ENCODE data around the gene SBNO1.
"Not testable (repeated sequence)": the region's sequence is repeated elsewhere in the genome, so short reads cannot be mapped to it uniquely, and the experiment has no call there.

SBNO1 gene

GRCh38 chr12:123358035-123358434, 6.6 kb downstream of the SBNO1 start:
- Mint-ChIP-seq H3K4me1 (peaks cover 18% of the 10 kb centered on the region), H3K9me3 (no peaks in the 10 kb centered on the region), H3K36me3 (ENCODE audit: insufficient read depth) (peaks cover 11% of the 10 kb centered on the region), H3K27ac (ENCODE audit: low read depth) (no peak overlapping the region), H3K4me3 (no peak overlapping the region), H3K27me3 (no peaks in the 10 kb centered on the region)
- ATAC-seq (replicated peaks; ENCODE audit: extremely low read depth, poor library complexity, severe bottlenecking) (no peak), DNase-seq (ENCODE audit: low spot score in 2 of 2) (no peak)

DNA sequence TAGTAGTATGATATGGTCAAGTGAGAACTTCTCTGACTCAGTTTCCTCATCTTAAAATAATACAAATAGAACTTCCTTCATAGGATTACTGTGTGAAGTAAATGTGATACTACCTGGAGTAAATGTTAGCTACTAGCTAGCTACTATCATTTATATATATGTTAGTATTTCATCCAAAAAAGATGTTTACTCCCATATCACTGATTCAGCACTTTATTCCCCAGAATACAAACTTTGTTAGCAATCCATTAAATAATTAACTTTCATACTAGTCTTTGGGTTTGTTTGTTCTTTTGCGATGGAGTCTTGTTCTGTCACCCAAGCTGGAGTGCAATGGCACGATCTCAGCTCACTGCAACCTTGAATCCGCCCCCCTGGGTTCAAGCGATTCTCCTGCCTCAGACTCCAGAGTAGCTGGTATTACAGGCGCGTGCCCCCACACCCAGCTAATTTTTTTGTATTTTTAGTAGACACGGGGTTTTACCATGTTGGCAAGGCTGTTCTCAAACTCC, 8.4 kb downstream of the SBNO1 start:
- ATAC-seq (replicated peaks; ENCODE audit: extremely low read depth, poor library complexity, severe bottlenecking), result no peak
- peaks cover 33% of the 10 kb centered on the region for H3K4me1 Mint-ChIP-seq
- peaks cover 11% of the 10 kb centered on the region for H3K36me3 Mint-ChIP-seq (ENCODE audit: insufficient read depth)
- DNase-seq (ENCODE audit: low spot score in 2 of 2), result no peak
- no peak overlapping the region for H3K4me3 Mint-ChIP-seq
- no peak overlapping the region for H3K27ac Mint-ChIP-seq (ENCODE audit: low read depth)
- no peaks in the 10 kb centered on the region for H3K27me3 Mint-ChIP-seq
- H3K9me3 Mint-ChIP-seq, result no peaks in the 10 kb centered on the region

DNA sequence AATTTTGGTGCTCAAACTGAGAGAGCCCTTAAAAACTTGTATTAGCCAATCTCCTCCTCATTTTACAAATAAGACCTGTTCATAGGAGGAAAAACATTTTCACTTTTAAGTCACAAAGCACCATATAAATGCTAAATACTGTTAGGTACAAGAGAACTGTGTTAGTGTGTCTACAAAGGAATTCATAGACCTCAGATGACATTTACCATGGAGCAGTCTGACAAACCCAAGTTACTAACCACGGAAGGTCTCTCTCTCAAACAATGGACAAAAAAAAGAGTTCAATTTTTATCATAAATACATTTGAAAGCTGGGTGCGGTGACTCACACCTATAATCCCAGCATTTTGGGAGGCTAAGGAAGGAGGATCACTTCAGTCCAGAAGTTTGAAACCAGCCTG, 10.0 kb downstream of the SBNO1 start:
- H3K4me1 Mint-ChIP-seq, result peaks cover 43% of the 10 kb centered on the region

DNA sequence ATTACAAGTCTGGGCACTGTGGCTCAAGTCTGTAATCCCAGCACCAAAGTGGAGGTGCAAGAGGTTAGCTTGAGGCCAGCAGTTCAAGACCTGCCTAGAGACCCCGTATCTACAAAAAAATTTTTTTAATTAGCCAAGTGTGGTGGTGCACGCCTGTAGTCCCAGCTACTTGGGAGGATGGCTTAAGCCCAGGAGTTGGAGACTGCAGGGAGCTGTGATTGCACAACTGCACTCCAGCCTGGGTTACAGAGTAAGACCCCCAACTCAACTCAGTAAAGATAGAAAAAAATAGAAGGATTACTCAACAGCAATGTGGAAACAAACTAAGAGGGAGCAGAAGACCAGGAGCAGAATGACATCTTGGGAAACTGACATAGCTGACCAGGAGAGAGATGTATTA, 13.3 kb downstream of the SBNO1 start:
- H3K27ac Mint-ChIP-seq (ENCODE audit: low read depth), result no peak overlapping the region
- no peaks in the 10 kb centered on the region for H3K9me3 Mint-ChIP-seq
- ATAC-seq (replicated peaks; ENCODE audit: extremely low read depth, poor library complexity, severe bottlenecking) (no peak), DNase-seq (ENCODE audit: low spot score in 2 of 2) (no peak)
- peaks cover 43% of the 10 kb centered on the region for H3K4me1 Mint-ChIP-seq
- peaks cover 31% of the 10 kb centered on the region for H3K36me3 Mint-ChIP-seq (ENCODE audit: insufficient read depth)
- no peak overlapping the region for H3K4me3 Mint-ChIP-seq
- H3K27me3 Mint-ChIP-seq, result no peaks in the 10 kb centered on the region

More for the DNA sequence above, 10.0 kb downstream of the SBNO1 start:
- H3K27ac Mint-ChIP-seq (ENCODE audit: low read depth), result no peak overlapping the region
- H3K9me3 Mint-ChIP-seq, result no peaks in the 10 kb centered on the region
- no peak for DNase-seq (ENCODE audit: low spot score in 2 of 2)
- H3K27me3 Mint-ChIP-seq, result no peaks in the 10 kb centered on the region
- H3K36me3 Mint-ChIP-seq (ENCODE audit: insufficient read depth), result peaks cover 14% of the 10 kb centered on the region
- no peak for ATAC-seq (replicated peaks; ENCODE audit: extremely low read depth, poor library complexity, severe bottlenecking)
- no peak overlapping the region for H3K4me3 Mint-ChIP-seq

- Mint-ChIP-seq H3K4me1 (peaks cover 17% of the 10 kb centered on the region), H3K36me3 (ENCODE audit: insufficient read depth) (peaks cover 67% of the 10 kb centered on the region), H3K4me3 (no peak overlapping the region), H3K27me3 (no peaks in the 10 kb centered on the region), H3K27ac (ENCODE audit: low read depth) (no peak overlapping the region), H3K9me3 (no peaks in the 10 kb centered on the region)
- ATAC-seq (replicated peaks; ENCODE audit: extremely low read depth, poor library complexity, severe bottlenecking), result no peak
- DNase-seq (ENCODE audit: low spot score in 2 of 2), result no peak
Observed at GRCh38 chr12:123346946-123347345, 17.7 kb downstream of the SBNO1 start.

DNA sequence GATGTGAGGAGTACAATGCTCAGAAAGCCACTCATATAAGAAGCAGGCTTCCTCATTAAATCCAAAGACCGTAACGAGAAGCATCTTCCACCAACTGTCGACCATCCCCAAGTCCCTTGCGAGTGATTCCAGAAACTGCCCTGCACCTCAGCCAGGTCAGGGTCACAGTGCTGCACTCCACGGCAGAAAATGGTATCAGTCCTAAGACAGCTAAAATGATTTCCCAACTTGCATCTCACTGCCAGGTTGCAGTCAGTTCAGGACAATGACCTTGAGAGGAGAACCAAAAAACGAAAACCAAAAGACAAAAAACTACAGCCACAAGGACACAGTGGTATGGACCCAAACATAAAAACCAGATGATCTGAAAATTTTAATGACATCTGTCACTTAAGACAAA, 20.6 kb downstream of the SBNO1 start:
- Mint-ChIP-seq H3K36me3 (ENCODE audit: insufficient read depth) (peaks cover 70% of the 10 kb centered on the region), H3K27ac (ENCODE audit: low read depth) (no peak overlapping the region), H3K4me1 (peaks cover 10% of the 10 kb centered on the region), H3K4me3 (no peak overlapping the region), H3K27me3 (no peaks in the 10 kb centered on the region), H3K9me3 (no peaks in the 10 kb centered on the region)
- no peak for ATAC-seq (replicated peaks; ENCODE audit: extremely low read depth, poor library complexity, severe bottlenecking)
- DNase-seq (ENCODE audit: low spot score in 2 of 2), result no peak

- ATAC-seq (replicated peaks; ENCODE audit: extremely low read depth, poor library complexity, severe bottlenecking) (no peak), DNase-seq (ENCODE audit: low spot score in 2 of 2) (no peak)
- Mint-ChIP-seq H3K36me3 (ENCODE audit: insufficient read depth) (peaks cover 51% of the 10 kb centered on the region), H3K9me3 (no peaks in the 10 kb centered on the region), H3K27me3 (no peaks in the 10 kb centered on the region), H3K4me1 (peaks cover 19% of the 10 kb centered on the region), H3K4me3 (no peak overlapping the region), H3K27ac (ENCODE audit: low read depth) (peak overlapping the region; percentile 46)
Observed at GRCh38 chr12:123337070-123337469, 27.6 kb downstream of the SBNO1 start.

DNA sequence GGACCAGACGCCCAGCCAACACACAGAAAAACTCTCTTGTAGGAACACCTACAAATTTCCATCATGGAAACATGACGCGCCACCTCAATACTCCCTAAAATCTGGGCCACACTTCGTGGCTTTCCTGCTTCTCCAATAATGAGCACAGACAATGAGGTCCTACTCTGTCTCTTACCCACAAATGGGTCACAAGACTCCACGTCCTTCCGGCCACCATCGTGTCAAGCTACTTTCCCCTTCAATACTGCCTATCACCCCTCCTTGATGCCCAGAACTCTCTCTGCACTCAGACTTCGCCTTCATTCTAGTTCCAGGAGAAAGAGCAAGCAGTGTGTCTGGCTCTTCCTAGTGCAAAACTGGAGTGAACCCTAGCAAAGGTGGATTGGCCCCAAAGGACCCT, 28.1 kb downstream of the SBNO1 start:
- Mint-ChIP-seq H3K36me3 (ENCODE audit: insufficient read depth) (peaks cover 54% of the 10 kb centered on the region), H3K4me3 (no peak overlapping the region), H3K27me3 (no peaks in the 10 kb centered on the region), H3K9me3 (no peaks in the 10 kb centered on the region), H3K4me1 (peaks cover 19% of the 10 kb centered on the region), H3K27ac (ENCODE audit: low read depth) (peak overlapping the region; percentile 46)
- ATAC-seq (replicated peaks; ENCODE audit: extremely low read depth, poor library complexity, severe bottlenecking) (no peak), DNase-seq (ENCODE audit: low spot score in 2 of 2) (no peak)

- Mint-ChIP-seq H3K36me3 (ENCODE audit: insufficient read depth) (peaks cover 57% of the 10 kb centered on the region), H3K27ac (ENCODE audit: low read depth) (no peak overlapping the region), H3K4me1 (peaks cover 19% of the 10 kb centered on the region), H3K27me3 (no peaks in the 10 kb centered on the region), H3K4me3 (no peak overlapping the region), H3K9me3 (no peaks in the 10 kb centered on the region)
- DNase-seq (ENCODE audit: low spot score in 2 of 2) (no peak), ATAC-seq (replicated peaks; ENCODE audit: extremely low read depth, poor library complexity, severe bottlenecking) (no peak)
Observed at GRCh38 chr12:123335490-123335889, 29.2 kb downstream of the SBNO1 start.

GRCh38 chr12:123329799-123330198, 34.8 kb downstream of the SBNO1 start:
- H3K36me3 Mint-ChIP-seq (ENCODE audit: insufficient read depth), result peaks cover 73% of the 10 kb centered on the region

GRCh38 chr12:123319826-123320225, 44.8 kb downstream of the SBNO1 start:
- DNase-seq (ENCODE audit: low spot score in 2 of 2), result no peak
- no peak for ATAC-seq (replicated peaks; ENCODE audit: extremely low read depth, poor library complexity, severe bottlenecking)
- Mint-ChIP-seq H3K4me3 (no peak overlapping the region), H3K9me3 (no peaks in the 10 kb centered on the region), H3K27me3 (no peaks in the 10 kb centered on the region), H3K4me1 (no peaks in the 10 kb centered on the region), H3K36me3 (ENCODE audit: insufficient read depth) (peaks cover 79% of the 10 kb centered on the region), H3K27ac (ENCODE audit: low read depth) (no peak overlapping the region)

More at GRCh38 chr12:123329799-123330198, 34.8 kb downstream of the SBNO1 start:
- no peaks in the 10 kb centered on the region for H3K27me3 Mint-ChIP-seq
- no peaks in the 10 kb centered on the region for H3K9me3 Mint-ChIP-seq
- no peak for ATAC-seq (replicated peaks; ENCODE audit: extremely low read depth, poor library complexity, severe bottlenecking)
- no peak overlapping the region for H3K27ac Mint-ChIP-seq (ENCODE audit: low read depth)
- no peak for DNase-seq (ENCODE audit: low spot score in 2 of 2)
- H3K4me3 Mint-ChIP-seq, result no peak overlapping the region
- no peaks in the 10 kb centered on the region for H3K4me1 Mint-ChIP-seq

DNA sequence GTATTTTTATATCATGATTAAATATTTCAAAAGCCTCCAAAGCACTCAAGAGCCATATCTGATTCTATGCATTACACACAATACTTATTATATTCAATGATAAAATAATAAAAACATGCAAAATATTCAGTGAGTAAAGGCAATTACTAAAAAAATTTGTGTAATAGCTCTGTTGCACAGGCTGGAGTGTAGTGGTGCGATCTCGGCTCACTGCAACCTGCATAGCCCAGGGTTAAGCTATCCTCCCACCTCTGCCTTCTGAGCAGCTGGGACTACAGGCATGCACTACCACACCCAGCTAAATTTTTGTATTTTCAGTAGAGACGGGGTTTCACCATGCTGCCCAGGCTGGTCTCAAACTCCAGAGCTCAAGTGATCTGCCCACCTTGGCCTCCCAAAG, 45.4 kb downstream of the SBNO1 start:
- Mint-ChIP-seq H3K27ac (ENCODE audit: low read depth) (peak overlapping the region; percentile 67), H3K4me3 (no peak overlapping the region), H3K36me3 (ENCODE audit: insufficient read depth) (peaks cover 78% of the 10 kb centered on the region), H3K27me3 (no peaks in the 10 kb centered on the region), H3K4me1 (no peaks in the 10 kb centered on the region), H3K9me3 (no peaks in the 10 kb centered on the region)
- no peak for ATAC-seq (replicated peaks; ENCODE audit: extremely low read depth, poor library complexity, severe bottlenecking)
- DNase-seq (ENCODE audit: low spot score in 2 of 2), result no peak

- not testable (repeated sequence) for H3K27ac Mint-ChIP-seq (ENCODE audit: low read depth); H3K27me3 Mint-ChIP-seq; ATAC-seq (replicated peaks; ENCODE audit: extremely low read depth, poor library complexity, severe bottlenecking); H3K9me3 Mint-ChIP-seq; H3K4me3 Mint-ChIP-seq; DNase-seq (ENCODE audit: low spot score in 2 of 2); H3K4me1 Mint-ChIP-seq
- H3K36me3 Mint-ChIP-seq (ENCODE audit: insufficient read depth), result peaks cover 83% of the 10 kb centered on the region
Observed at GRCh38 chr12:123313046-123313445, 51.6 kb downstream of the SBNO1 start.

DNA sequence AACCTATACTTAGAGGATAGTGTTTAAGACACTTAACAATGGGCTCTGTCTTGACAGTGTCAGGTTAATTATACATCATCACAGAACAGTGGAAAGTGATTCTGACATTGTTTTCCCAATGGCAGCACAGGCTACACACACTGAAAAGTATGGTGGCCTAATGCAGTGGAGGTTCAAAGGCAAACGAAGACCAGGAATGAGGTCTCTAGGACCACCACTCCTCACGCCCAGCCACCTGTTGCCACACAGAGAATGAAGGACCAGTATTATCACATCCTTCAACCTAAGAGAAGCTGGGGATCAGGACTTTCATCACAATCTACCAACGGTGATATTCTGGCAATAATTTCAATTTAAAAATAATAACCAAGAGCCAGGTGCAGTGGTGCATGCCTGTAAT, 58.4 kb downstream of the SBNO1 start:
- no peaks in the 10 kb centered on the region for H3K27me3 Mint-ChIP-seq
- ATAC-seq (replicated peaks; ENCODE audit: extremely low read depth, poor library complexity, severe bottlenecking) (no peak), DNase-seq (ENCODE audit: low spot score in 2 of 2) (no peak)
- no peak overlapping the region for H3K27ac Mint-ChIP-seq (ENCODE audit: low read depth)
- H3K9me3 Mint-ChIP-seq, result no peaks in the 10 kb centered on the region
- H3K4me1 Mint-ChIP-seq, result no peaks in the 10 kb centered on the region
- peaks cover 75% of the 10 kb centered on the region for H3K36me3 Mint-ChIP-seq (ENCODE audit: insufficient read depth)
- H3K4me3 Mint-ChIP-seq, result no peak overlapping the region
